ENCODE measurements around the gene DEXI. TPM values are rescaled to one million over a fixed set of nuclear protein-coding genes. Genes with fewer than 3 reads are reported as not detected.
"Not testable (repeated sequence)": the region's sequence is repeated elsewhere in the genome, so short reads cannot be mapped to it uniquely, and the experiment has no call there.

DEXI gene
- total RNA-seq, 1 donor = 7.5 TPM

- H3K27me3 ChIP-seq (ENCODE audit: insufficient read depth, low read length) = no peaks in the 10 kb centered on the region
- H3K9me3 ChIP-seq (ENCODE audit: low read depth, low read length) = no peaks in the 10 kb centered on the region
- H3K4me1 ChIP-seq (ENCODE audit: insufficient read depth, low read length) = peaks cover 25% of the 10 kb centered on the region
- no peak overlapping the region for H3K4me3 ChIP-seq (ENCODE audit: low read length)
These were observed 15.7 kb upstream of the DEXI start for GRCh38 chr16:10957771-10958482.

- H3K9me3 ChIP-seq (ENCODE audit: low read depth, low read length) = no peaks in the 10 kb centered on the region
- H3K4me1 ChIP-seq (ENCODE audit: insufficient read depth, low read length) = peaks cover 29% of the 10 kb centered on the region
- H3K4me3 ChIP-seq (ENCODE audit: low read length) = no peak overlapping the region
- H3K27me3 ChIP-seq (ENCODE audit: insufficient read depth, low read length) = no peaks in the 10 kb centered on the region
These were observed 12.6 kb upstream of the DEXI start for GRCh38 chr16:10954903-10955302.

- Histone ChIP-seq H3K4me3 (ENCODE audit: low read length) (no peak overlapping the region), H3K27me3 (ENCODE audit: insufficient read depth, low read length) (no peaks in the 10 kb centered on the region), H3K4me1 (ENCODE audit: insufficient read depth, low read length) (peaks cover 50% of the 10 kb centered on the region)
These were observed 8.8 kb upstream of the DEXI start for GRCh38 chr16:10951026-10951425.

DNA sequence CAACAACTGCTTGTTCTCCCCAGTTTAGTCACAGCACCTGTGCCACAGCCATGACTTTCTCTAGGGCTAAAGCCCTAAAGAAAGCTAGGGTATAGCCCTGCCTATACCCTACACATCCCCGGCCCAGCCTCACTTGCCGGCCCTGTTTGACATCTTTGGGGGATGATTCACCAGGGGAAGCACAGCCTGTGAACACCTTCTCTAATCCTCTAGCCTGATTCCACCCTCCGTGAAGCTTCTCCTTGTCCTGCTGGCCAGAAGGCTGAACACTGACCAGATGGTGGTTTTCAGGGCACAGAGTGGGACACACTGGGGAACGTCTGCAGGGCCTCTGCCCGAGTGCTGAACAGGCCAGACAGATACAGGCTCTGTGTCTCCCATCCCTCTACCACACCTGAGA lies 8.1 kb upstream of the DEXI start:
- peaks cover 56% of the 10 kb centered on the region for H3K4me1 ChIP-seq (ENCODE audit: insufficient read depth, low read length)
- no peak overlapping the region for H3K4me3 ChIP-seq (ENCODE audit: low read length)
- H3K27me3 ChIP-seq (ENCODE audit: insufficient read depth, low read length) = no peaks in the 10 kb centered on the region
- H3K9me3 ChIP-seq (ENCODE audit: low read depth, low read length) = no peaks in the 10 kb centered on the region

More at GRCh38 chr16:10951026-10951425, 8.8 kb upstream of the DEXI start:
- H3K9me3 ChIP-seq (ENCODE audit: low read depth, low read length) = no peaks in the 10 kb centered on the region

GRCh38 chr16:10949424-10949970 lies 7.2 kb upstream of the DEXI start:
- H3K4me3 ChIP-seq (ENCODE audit: low read length) = no peak overlapping the region
- no peaks in the 10 kb centered on the region for H3K9me3 ChIP-seq (ENCODE audit: low read depth, low read length)
- H3K4me1 ChIP-seq (ENCODE audit: insufficient read depth, low read length) = peaks cover 57% of the 10 kb centered on the region
- no peaks in the 10 kb centered on the region for H3K27me3 ChIP-seq (ENCODE audit: insufficient read depth, low read length)

DNA sequence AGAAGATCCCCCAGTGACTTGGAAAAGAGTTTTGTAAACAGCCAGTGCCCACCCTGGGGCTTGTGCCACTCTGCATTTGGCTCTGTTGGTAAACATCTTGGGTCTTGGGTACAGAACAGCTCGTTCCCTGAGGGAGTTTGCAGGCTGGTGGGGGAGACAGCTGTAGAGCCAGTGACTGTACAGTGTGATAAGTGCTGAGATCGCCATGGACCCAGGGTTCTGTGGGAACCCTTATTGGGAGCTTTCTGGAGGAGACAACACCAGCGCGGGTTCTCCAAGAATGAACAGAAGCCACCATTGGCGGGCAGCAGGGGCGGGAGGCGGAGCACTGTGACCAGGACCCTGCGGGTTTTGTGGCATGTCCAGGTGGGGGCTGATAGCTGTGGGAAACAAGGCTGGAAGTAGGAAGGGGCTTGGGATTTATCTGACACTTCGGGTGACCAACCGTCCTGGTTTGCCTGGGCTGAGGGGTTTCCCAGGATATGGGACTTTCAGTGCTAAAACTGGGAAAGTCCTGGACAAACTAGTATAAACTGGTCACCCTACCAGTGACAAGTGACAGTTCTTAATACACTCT lies 5.0 kb upstream of the DEXI start:
- Histone ChIP-seq H3K4me3 (ENCODE audit: low read length) (no peak overlapping the region), H3K4me1 (ENCODE audit: insufficient read depth, low read length) (peaks cover 67% of the 10 kb centered on the region), H3K9me3 (ENCODE audit: low read depth, low read length) (no peaks in the 10 kb centered on the region), H3K27me3 (ENCODE audit: insufficient read depth, low read length) (no peaks in the 10 kb centered on the region)

GRCh38 chr16:10946308-10946707 lies 4.0 kb upstream of the DEXI start:
- no peaks in the 10 kb centered on the region for H3K9me3 ChIP-seq (ENCODE audit: low read depth, low read length)
- peaks cover 70% of the 10 kb centered on the region for H3K4me1 ChIP-seq (ENCODE audit: insufficient read depth, low read length)

DNA sequence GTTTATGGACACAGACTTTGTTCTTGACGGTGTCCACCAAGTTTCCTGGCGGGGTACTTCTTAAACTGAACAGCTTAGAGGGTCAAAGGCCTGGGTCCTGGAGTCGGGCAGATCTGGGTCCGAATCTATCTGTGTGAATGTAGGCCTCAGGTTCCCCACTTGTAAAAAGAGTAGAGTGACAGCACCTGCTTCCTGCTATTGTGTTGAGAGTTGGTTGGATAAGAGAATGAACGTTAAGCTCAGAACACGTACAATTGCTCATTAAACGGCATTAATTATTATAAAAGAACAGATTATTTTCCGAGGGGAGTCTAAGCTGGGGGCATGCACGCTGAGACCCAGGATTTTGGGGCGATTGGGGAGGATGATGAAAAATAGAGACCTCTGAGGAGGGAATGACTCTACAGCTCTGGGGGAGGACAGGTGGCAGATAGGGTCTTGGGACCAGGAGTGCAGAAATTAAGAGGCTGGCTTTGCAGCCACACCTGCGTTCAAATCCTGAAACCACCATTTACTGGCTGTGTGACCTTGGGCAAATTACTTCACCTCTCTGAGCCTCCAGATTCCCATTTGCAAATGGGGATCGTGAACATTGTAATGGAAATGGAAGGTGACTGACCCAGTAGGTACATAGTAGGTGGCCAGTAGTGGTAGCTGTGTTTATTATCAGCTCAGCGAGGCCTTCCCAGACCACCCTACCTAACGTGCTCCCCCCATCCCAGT lies 3.0 kb upstream of the DEXI start:
- Histone ChIP-seq H3K4me3 (ENCODE audit: low read length) (peak overlapping the region; percentile 73), H3K4me1 (ENCODE audit: insufficient read depth, low read length) (peaks cover 80% of the 10 kb centered on the region), H3K27me3 (ENCODE audit: insufficient read depth, low read length) (no peaks in the 10 kb centered on the region), H3K9me3 (ENCODE audit: low read depth, low read length) (no peaks in the 10 kb centered on the region)

More at GRCh38 chr16:10946308-10946707, 4.0 kb upstream of the DEXI start:
- Histone ChIP-seq H3K27me3 (ENCODE audit: insufficient read depth, low read length) (no peaks in the 10 kb centered on the region), H3K4me3 (ENCODE audit: low read length) (no peak overlapping the region)

GRCh38 chr16:10944249-10945064 lies 2.2 kb upstream of the DEXI start, which contains the start of gene CLEC16A:
Gene CLEC16A (plus strand): TSS chr16:10944564. CDS start chr16:10944718, 154 bp downstream.
- H3K27me3 ChIP-seq (ENCODE audit: insufficient read depth, low read length) = no peaks in the 10 kb centered on the region
- H3K9me3 ChIP-seq (ENCODE audit: low read depth, low read length) = no peaks in the 10 kb centered on the region
- H3K4me3 ChIP-seq (ENCODE audit: low read length) = peak within 1 kb of the TSS; percentile 73
- H3K4me1 ChIP-seq (ENCODE audit: insufficient read depth, low read length) = peaks cover 80% of the 10 kb centered on the region

- H3K9me3 ChIP-seq (ENCODE audit: low read depth, low read length) = no peaks in the 10 kb centered on the region
- H3K4me1 ChIP-seq (ENCODE audit: insufficient read depth, low read length) = peaks cover 82% of the 10 kb centered on the region
- H3K27me3 ChIP-seq (ENCODE audit: insufficient read depth, low read length) = no peaks in the 10 kb centered on the region
- peak overlapping the region; percentile 54 for H3K4me3 ChIP-seq (ENCODE audit: low read length)
These were observed 741 bp upstream of the DEXI start for GRCh38 chr16:10943064-10943353.

DNA sequence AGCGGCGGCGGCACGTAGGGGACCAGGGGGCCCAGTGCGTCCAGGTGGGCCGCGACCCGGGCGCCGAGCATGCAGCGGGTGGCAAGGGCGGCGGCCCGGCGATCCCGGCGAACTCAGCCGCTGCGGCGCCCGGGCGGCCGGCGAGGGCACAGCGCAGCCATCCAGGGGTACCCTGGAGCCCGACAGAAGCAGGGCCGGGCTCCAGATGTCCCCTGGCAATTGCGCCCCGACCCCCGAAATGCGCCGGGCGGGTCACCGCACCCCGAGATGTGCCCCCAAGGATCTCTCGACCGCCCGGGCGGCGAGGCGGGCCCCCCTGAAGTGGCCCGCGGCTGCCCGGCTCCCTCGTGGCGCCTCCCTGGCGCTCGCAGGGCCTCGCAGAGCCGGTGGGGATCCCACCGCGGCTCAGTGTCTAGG lies 325 bp downstream of the DEXI start:
- Histone ChIP-seq H3K4me1 (ENCODE audit: insufficient read depth, low read length) (peaks cover 87% of the 10 kb centered on the region), H3K4me3 (ENCODE audit: low read length) (peak overlapping the region; percentile 54)
- H3K27me3 ChIP-seq (ENCODE audit: insufficient read depth, low read length); H3K9me3 ChIP-seq (ENCODE audit: low read depth, low read length): not testable (repeated sequence)

- Histone ChIP-seq H3K4me1 (ENCODE audit: insufficient read depth, low read length) (peaks cover 87% of the 10 kb centered on the region), H3K9me3 (ENCODE audit: low read depth, low read length) (no peaks in the 10 kb centered on the region), H3K27me3 (ENCODE audit: insufficient read depth, low read length) (no peaks in the 10 kb centered on the region), H3K4me3 (ENCODE audit: low read length) (peak overlapping the region; percentile 54)
These were observed 938 bp downstream of the DEXI start for GRCh38 chr16:10941127-10941933.

DNA sequence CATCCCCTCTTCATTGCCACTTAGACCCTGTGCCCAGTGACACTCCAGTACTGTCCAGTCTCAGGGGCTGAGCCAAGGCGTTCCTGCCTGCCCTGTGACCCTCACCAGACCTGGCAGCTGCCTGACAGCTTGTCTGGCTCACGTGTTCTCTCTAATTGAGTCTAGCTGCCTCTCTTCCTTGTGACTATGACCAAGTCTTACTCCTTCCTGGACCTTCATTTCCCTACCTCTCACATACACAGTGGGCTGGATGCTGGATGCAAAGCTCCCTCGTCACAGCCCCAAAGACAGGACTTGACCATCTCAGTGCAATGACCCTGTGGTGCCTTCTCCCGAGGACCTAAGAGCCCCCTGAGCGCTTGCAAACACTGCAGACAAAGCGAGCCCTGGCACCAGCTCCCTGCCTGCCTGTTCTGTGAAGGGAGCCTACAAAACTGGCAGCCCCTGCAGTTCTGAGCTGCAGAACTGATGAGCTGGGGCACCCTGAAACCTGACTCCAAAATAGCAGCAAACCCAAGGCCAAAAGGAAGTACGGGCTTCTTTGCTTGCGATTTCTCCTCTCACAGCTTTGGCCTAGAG lies 1.7 kb downstream of the DEXI start:
- no peaks in the 10 kb centered on the region for H3K27me3 ChIP-seq (ENCODE audit: insufficient read depth, low read length)
- peaks cover 85% of the 10 kb centered on the region for H3K4me1 ChIP-seq (ENCODE audit: insufficient read depth, low read length)
- peak overlapping the region; percentile 54 for H3K4me3 ChIP-seq (ENCODE audit: low read length)
- H3K9me3 ChIP-seq (ENCODE audit: low read depth, low read length) = no peaks in the 10 kb centered on the region
